NCI-H446 (cell line): Measurements from ENCODE around the gene GPR55.

Experiments used
- DNase-seq, 2 experiments: peaks; one replicate each; lab custom pipeline; 2025; lab: John Stamatoyannopoulos, UW

Gene GPR55

DNA sequence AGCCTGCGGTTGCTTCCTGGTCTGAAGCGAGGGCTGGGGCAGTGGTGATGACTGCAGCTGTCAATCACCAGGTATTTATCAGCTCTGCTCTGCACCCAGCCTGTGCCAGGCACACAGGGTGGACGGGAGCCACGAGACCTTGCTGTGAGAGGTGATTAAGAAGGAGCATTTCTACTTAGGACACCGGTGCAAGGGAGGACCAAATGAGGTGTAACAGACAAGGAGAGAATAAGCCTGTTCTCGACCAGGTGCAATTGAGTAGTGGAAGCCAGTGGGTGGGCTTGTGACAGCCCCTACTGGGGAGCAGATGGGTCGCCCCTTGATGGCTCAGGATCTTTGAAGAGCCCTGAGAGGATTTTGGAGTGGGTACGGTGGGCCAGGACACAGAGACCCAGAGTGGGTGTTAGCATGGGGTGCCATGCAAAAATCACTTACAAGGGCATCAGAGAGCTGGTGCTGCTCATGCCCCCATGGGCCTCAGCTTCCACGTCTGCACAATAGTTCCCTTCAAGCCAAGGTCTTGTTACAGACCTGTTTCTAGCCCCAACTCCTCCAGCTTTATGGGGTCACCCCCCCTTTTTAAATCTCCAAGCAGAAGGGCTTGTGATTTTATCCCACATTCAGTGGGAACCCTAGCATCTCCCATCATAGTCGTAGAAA, 24.6 kb downstream of the GPR55 start:
- no peak for DNase-seq

DNA sequence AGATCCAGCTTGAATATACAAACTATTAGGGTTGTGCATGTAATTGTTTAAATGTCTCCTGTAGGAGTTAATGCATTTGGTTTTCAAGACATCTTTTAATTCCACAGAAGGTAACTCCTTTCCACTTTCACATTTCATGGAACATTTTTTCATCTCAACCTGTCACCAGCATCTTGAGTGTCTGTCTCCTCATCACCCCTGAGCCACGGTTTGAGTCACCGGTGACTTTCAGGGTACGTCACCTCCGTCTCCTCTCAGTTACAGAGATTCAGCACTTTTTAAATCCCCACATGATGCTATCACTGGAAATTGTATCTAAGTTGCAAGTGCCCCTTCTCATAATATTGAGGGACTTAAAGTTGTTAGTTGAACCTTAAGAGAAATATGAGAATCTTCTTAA, 25.3 kb downstream of the GPR55 start:
- no peak for DNase-seq

DNA sequence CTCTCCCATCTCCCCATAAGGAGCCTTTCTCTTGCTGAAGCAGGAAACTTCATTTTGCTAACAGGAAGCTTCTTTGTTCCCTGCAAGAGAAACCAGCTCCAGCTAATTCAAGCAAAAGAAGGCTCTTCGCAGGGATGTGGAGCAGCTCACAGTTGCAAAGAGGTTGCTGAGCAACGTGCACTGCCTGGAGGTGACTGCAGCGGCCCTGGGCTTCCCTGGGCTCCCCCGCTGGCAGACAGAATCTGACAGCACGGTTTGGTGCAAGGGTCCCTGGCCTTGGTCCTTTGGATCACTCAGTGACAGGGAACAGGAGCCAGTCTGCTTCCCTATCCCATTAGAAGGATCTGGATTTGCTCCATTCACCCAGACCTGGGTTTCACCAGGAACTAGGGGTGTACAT, 25.8 kb downstream of the GPR55 start:
- no peak for DNase-seq

GRCh38 chr2:230898713-230899091, 26.3 kb downstream of the GPR55 start:
- no peak for DNase-seq

- DNase-seq, result no peak
Measured at GRCh38 chr2:230898016-230898712, 26.9 kb downstream of the GPR55 start.

DNA sequence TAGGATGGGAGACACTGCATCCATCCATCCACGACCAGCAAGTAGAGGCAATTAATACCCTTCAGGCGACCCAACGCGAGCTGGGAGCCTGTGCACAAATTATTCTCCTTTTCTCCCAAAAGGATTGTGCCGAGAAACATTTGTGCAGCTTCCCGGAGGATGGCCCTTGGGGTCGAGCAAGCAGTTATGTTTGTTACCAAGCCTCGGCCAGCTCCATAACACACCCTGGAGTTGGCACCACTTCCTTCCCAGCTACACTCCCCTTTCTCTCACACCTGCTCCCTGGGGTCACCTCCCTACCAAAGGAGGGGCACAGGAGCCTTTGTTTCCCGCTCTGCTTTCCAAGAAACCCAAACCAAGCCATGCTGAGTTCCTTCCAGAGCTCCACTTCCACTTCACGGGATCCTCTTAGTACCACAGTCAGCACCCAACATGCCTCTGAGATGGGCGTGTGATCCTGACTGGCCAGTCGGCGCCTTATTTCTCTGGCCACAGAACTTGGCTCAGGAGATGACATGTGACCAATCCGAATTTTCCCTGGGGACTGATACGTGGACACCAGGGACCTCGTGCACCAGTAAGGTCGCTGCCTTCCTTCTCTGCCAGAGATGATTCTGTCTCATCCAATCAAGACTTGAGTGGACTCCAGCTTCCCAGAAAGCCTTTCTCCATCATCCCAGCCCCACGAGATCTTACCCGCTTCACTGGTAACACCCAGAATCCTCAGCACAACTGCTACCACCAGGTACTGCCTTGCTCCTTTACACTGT, 28.5 kb downstream of the GPR55 start:
- no peak for DNase-seq

GRCh38 chr2:230895536-230896345, 29.3 kb downstream of the GPR55 start:
- no peak for DNase-seq

- DNase-seq, result no peak
Measured at GRCh38 chr2:230893841-230894781, 30.9 kb downstream of the GPR55 start.

DNA sequence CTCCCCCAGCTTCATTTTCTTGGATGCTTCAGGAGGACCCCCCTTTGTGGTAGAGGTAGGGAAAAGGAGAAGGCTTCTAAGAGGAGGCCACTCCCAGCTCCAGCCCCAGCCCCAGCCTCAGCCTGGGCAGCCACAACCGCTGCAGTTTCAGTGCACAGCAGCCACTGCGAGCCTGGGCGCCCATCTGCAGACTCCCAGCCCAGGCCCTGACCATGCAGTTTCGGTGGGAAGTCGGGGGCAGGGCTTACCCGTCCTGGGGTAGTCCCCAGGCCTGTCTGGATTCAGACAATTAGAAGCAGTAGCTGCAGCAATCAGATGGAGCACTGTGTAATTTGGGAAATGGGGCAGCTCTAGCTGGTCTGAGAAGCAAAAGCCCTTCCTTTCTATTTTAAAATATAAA, 31.7 kb downstream of the GPR55 start:
- DNase-seq, result no peak

DNA sequence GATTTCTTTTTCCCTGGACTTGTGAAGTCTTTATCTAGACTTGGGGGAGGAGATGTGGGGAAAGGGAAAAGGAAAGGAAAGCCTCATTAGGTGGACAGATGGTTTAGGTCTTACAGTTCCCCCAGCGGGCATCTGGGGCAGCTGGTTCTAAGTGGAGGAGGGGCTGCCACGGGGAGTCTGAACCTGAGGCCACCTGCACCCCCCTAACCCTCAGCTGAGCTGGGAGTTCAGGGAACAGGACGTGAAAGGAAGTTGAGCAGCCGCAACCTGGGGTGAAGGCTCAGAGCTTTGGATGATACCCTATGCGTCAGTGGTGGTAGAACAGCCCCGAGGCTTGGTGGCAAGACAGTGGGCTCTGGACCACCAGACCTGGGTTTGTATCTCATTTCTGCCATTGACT, 33.5 kb downstream of the GPR55 start:
- DNase-seq, result no peak

DNA sequence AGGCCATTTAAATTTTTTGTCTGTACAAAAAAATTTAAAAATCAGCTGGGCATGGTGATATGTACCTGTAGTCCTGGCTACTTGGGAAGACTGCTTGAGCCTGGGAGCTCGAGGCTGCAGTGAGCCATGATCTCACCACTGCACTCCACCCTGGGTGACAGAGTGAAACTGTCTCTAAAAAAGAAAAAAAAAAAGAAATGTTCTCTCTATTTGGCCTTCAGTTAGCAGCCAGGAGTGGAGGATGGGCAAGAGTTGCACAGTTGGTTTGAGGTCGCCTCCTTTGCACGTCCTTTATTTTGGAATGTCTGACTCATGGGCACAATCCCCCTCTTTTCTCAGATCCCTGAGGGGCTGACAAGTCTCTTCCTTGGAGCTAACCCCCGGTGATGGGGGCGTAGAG, 34.0 kb downstream of the GPR55 start:
- no peak for DNase-seq

- no peak for DNase-seq
Measured at GRCh38 chr2:230890646-230891045, 34.4 kb downstream of the GPR55 start.

DNA sequence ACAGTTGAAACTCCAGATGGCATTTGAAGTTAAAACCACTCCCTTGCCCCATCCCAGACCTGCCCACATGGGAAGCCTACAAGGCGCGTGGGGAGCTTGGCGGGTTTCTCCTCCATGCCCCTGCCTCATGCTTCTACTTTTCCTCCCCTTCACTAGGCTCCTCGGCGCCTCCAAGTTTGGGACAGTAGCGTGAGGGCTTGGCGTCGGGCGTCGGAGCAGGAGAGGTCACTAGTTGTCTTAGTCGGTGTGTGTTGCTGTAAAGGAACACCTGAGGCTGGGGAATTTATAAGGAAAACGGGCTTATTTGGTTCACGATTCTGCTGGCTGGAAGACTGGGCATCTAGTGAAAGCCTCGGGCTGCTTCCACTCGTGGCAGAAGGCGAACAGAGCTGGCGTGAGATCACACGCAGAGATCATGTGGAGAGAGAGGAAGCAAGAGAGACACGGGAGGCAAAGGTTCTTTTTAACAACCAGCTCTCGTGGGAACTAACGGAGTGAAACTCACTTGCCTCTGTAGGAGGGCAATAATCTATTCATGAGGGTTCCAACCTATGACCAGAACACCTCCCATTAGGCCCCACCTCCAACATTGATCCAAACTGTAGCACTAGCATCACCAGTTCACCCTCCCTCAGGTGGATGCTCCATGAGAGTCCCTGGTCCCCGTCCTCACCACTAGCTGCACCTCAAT, 35.0 kb downstream of the GPR55 start:
- no peak for DNase-seq

DNA sequence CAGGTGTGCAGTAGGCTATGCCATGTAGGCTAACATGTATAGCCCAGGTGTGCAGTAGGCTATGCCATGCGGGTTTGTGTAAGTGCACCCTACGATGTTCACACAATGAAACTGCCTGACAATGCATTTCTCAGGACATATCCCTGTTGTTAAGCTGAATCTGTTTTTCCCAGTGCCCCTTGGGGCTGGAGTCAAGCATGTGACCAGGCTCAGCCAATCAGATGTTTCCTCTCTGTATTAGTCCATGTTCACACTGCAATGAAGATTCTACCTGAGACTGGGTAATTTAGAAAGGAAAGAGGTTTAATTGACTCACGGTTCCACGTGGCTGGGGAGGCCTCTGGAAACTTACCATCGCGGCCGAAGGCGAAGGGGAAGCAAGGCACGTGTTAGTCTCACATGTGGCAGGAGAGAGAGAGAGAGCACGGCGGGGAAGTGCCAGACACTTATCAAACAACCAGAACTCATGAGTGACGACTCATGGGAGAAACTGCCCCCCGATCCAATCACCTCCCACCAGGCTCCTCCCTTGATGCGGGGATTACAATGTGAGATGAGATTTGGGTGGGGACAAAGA, 36.1 kb downstream of the GPR55 start:
- DNase-seq, result no peak

- no peak for DNase-seq
Measured at GRCh38 chr2:230887342-230887741, 37.7 kb downstream of the GPR55 start.

GRCh38 chr2:230886671-230887071, 38.4 kb downstream of the GPR55 start:
- no peak for DNase-seq

- DNase-seq, result no peak
Measured at GRCh38 chr2:230886206-230886605, 38.8 kb downstream of the GPR55 start.

DNA sequence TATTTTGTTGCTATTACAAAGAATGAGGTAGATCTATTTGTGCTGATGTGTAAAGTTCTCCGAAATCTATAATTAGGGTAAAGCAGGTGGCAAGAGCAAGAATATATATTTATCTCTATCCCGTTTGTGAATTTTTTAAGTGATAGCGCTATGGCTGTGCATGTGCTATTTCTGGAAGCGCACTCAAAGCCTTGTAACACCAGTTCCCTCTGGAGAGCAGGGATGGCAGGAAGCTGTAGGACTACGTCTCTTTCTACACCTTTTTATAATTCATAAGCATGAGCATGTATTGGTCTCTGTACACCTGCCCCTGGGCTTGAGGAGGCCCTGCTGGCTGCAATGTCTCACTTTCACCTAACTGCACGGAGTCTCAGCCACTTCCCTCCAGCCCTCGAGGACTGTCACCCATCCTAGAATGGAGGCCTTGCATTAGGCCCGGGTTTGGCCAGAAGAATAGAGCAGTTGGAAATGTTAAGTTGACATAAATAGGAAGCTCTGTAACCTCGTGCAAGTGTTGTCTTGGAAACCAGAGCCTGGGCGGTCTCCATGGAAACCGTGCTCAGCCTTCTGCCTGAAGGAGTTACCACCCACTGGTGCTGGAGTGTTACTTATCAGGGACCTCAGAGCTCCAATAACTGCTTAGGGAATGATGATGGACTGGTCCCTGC, 39.4 kb downstream of the GPR55 start:
- DNase-seq, result peak; percentile 3 to 39

- no peak for DNase-seq
Measured at GRCh38 chr2:230881840-230882239, 43.2 kb downstream of the GPR55 start.

GRCh38 chr2:230879891-230880290, 45.2 kb downstream of the GPR55 start:
- DNase-seq, result no peak
